IMR-90 (cell line): Measurements from ENCODE around the gene ATP13A2. TPM values are rescaled to one million over a fixed set of nuclear protein-coding genes. Genes with fewer than 3 reads are reported as not detected.
A peak's percentile ranks its signal among the peaks of the same experiment; 100 is the strongest.

ENCODE experiments used
- ATAC-seq: fragments of 200-7000 bp; cut with Tn5 transposase; 2 replicates; pipeline ENCODE4 v1.9.1; 2020; ENCODE audit warnings: low read depth, mild to moderate bottlenecking, moderate library complexity
- BruUV-seq: library from RNA; stranded (reverse); fragments of 400-500 nt; replicated peaks from 2 replicates; lab custom pipeline; 2021; lab: Mats Ljungman, UMichigan
- CTCF ChIA-PET: fragments of 300-600 bp; formaldehyde crosslinking; extraction: SDS; loops from one replicate; lab custom pipeline; 2021; ENCODE audit warnings: antibody characterized with exemption; lab: Yijun Ruan, JAX
- POLR2A ChIA-PET: fragments of 300-600 bp; sonication (Branson Sonifier 250); formaldehyde crosslinking; loops from one replicate; lab custom pipeline; 2022; ENCODE audit warnings: antibody characterized with exemption; ENCODE audit not compliant: unreplicated experiment; lab: Charles Lee
- DNase-seq: peaks from one replicate; pipeline ENCODE4 v3.0.0; 2013
- H2AFZ ChIP-seq: replicated peaks from 2 replicates; pipeline ENCODE3; 2013; ENCODE audit warnings: low read length, mild to moderate bottlenecking; ENCODE audit not compliant: poor library complexity
- H2AK5ac ChIP-seq: 2 replicates; pipeline ENCODE4 v1.6.1; 2013; ENCODE audit warnings: low read depth, low read length, inconsistent platforms
- H2AK9ac ChIP-seq: replicated peaks from 2 replicates; pipeline ENCODE3; 2013; ENCODE audit warnings: mild to moderate bottlenecking, low read depth, low read length, moderate library complexity; ENCODE audit not compliant: poor library complexity
- H2BK120ac ChIP-seq: 2 replicates; pipeline ENCODE4 v1.6.1; 2013; ENCODE audit warnings: low read depth, low read length, inconsistent platforms
- H2BK15ac ChIP-seq: 3 replicates; pipeline ENCODE4 v1.6.1; 2013; ENCODE audit warnings: low read depth, low read length, inconsistent platforms
- H2BK20ac ChIP-seq: 2 replicates; pipeline ENCODE4 v1.6.1; 2013; ENCODE audit warnings: low read depth, mild to moderate bottlenecking, inconsistent platforms, low read length, moderate library complexity
- H2BK5ac ChIP-seq: 2 replicates; pipeline ENCODE4 v1.6.1; 2013; ENCODE audit warnings: mild to moderate bottlenecking, low read depth, low read length, inconsistent platforms; ENCODE audit not compliant: poor library complexity, severe bottlenecking
- H3K14ac ChIP-seq: replicated peaks from 2 replicates; pipeline ENCODE4 v1.6.1; 2013; ENCODE audit warnings: low read depth, low read length, inconsistent platforms
- H3K18ac ChIP-seq: 2 replicates; pipeline ENCODE4 v1.6.1; 2013; ENCODE audit warnings: low read depth, low read length, control low read depth
- H3K23ac ChIP-seq: 2 replicates; pipeline ENCODE4 v1.6.1; 2013; ENCODE audit warnings: low read depth, low read length, inconsistent platforms
- H3K27ac ChIP-seq: 2 replicates; pipeline ENCODE4 v1.5.1; 2013; ENCODE audit warnings: mild to moderate bottlenecking, control low read depth, low read length; ENCODE audit not compliant: insufficient read depth
- H3K27me3 ChIP-seq: 2 replicates; pipeline ENCODE4 v1.6.1; 2013; ENCODE audit warnings: low read length; ENCODE audit not compliant: control insufficient read depth, insufficient read depth
- H3K36me3 ChIP-seq: 2 replicates; pipeline ENCODE4 v1.6.1; 2013; ENCODE audit warnings: low read length, mixed read lengths; ENCODE audit not compliant: control insufficient read depth, insufficient read depth
- H3K4ac ChIP-seq: 2 replicates; pipeline ENCODE4 v1.6.1; 2013; ENCODE audit warnings: low read depth, low read length, inconsistent platforms
- H3K4me1 ChIP-seq: 2 replicates; pipeline ENCODE4 v1.6.1; 2013; ENCODE audit warnings: low read length, mixed read lengths; ENCODE audit not compliant: control insufficient read depth, insufficient read depth
- H3K4me2 ChIP-seq: 2 replicates; pipeline ENCODE4 v1.6.1; 2013; ENCODE audit warnings: low read depth, mild to moderate bottlenecking, control low read depth, low read length, moderate library complexity
- H3K4me3 ChIP-seq: 2 replicates; pipeline ENCODE4 v1.5.1; 2013; ENCODE audit warnings: low read depth, mild to moderate bottlenecking, control low read depth, low read length, moderate library complexity; ENCODE audit not compliant: insufficient read depth
- H3K56ac ChIP-seq: 2 replicates; pipeline ENCODE4 v1.6.1; 2013; ENCODE audit warnings: low read length, inconsistent platforms; ENCODE audit not compliant: insufficient read depth; ENCODE audit errors: extremely low read depth
- H3K79me1 ChIP-seq, 2 experiments: 2 replicates each; pipeline ENCODE4 v1.6.1; 2013; ENCODE audit warnings: low read length in 2 of 2, inconsistent platforms in 1 of 2, low read depth in 1 of 2
- H3K9ac ChIP-seq: 2 replicates; pipeline ENCODE4 v1.6.1; 2013; ENCODE audit warnings: low read depth, low read length, control low read depth
- H3K9me1 ChIP-seq: 2 replicates; pipeline ENCODE4 v1.6.1; 2013; ENCODE audit warnings: low read length, inconsistent platforms; ENCODE audit not compliant: insufficient read depth
- H3K9me3 ChIP-seq: 2 replicates; pipeline ENCODE4 v1.6.1; 2013; ENCODE audit warnings: low read length; ENCODE audit not compliant: control insufficient read depth, insufficient read depth
- H4K20me1 ChIP-seq: 2 replicates; pipeline ENCODE4 v1.6.1; 2013; ENCODE audit warnings: low read length, inconsistent platforms; ENCODE audit not compliant: insufficient read depth
- H4K5ac ChIP-seq: 2 replicates; pipeline ENCODE4 v1.6.1; 2013; ENCODE audit warnings: mild to moderate bottlenecking, low read depth, low read length, control low read depth
- H4K8ac ChIP-seq, 2 experiments: 2 replicates each; pipeline ENCODE4 v1.6.1; 2013; ENCODE audit warnings: low read depth in 2 of 2, low read length in 2 of 2, control low read depth in 1 of 2, inconsistent platforms in 1 of 2
- H4K91ac ChIP-seq: 2 replicates; pipeline ENCODE4 v1.6.1; 2013; ENCODE audit warnings: low read depth, low read length, inconsistent platforms; ENCODE audit not compliant: insufficient read depth
- BHLHE40 ChIP-seq: fragments of 150-350 bp; IDR thresholded peaks from 2 replicates; pipeline ENCODE4 v1.6.1; 2016; ENCODE audit warnings: mild to moderate bottlenecking, low read depth, low read length
- CEBPB ChIP-seq: IDR thresholded peaks from 2 replicates; pipeline ENCODE4 v1.6.1; 2012; ENCODE audit warnings: low read depth, low read length, improper control_type of control experiment
- ELK1 ChIP-seq: fragments of 150-350 bp; IDR thresholded peaks from 2 replicates; pipeline ENCODE4 v1.6.1; 2016; ENCODE audit warnings: low read depth, mild to moderate bottlenecking, low read length, moderate library complexity, borderline replicate concordance
- MAFK ChIP-seq: IDR thresholded peaks from 2 replicates; pipeline ENCODE4 v1.6.1; 2012; ENCODE audit warnings: low read depth, low read length, improper control_type of control experiment
- NFE2L2 ChIP-seq: fragments of 150-350 bp; IDR thresholded peaks from 2 replicates; pipeline ENCODE4 v1.6.1; 2016; ENCODE audit warnings: low read depth, mild to moderate bottlenecking, low read length
- POLR2A ChIP-seq: IDR thresholded peaks from 2 replicates; pipeline ENCODE4 v1.6.1; 2012; ENCODE audit warnings: mild to moderate bottlenecking, low read depth, low read length
- RAD21 ChIP-seq: IDR thresholded peaks from 2 replicates; pipeline ENCODE4 v1.6.1; 2012; ENCODE audit warnings: low read length, improper control_type of control experiment
- RFX5 ChIP-seq: IDR thresholded peaks from 2 replicates; pipeline ENCODE4 v1.8.0; 2012; ENCODE audit warnings: low read depth, mild to moderate bottlenecking, low read length, moderate library complexity
- SMC3 ChIP-seq: fragments of 150-350 bp; IDR thresholded peaks from 2 replicates; pipeline ENCODE4 v1.6.1; 2016; ENCODE audit warnings: low read depth, mild to moderate bottlenecking, antibody characterized with exemption, low read length, moderate library complexity
- USF2 ChIP-seq: fragments of 150-350 bp; IDR thresholded peaks from 2 replicates; pipeline ENCODE4 v1.6.1; 2017; ENCODE audit warnings: mild to moderate bottlenecking, antibody characterized with exemption, low read length, low read depth
- WGBS, 2 experiments: methylation state at CpG; one replicate each; pipeline versions ENCODE4 v1.1.5 to v1.1.7; 2013; ENCODE audit warnings: missing lambda C conversion rate in 2 of 2; ENCODE audit not compliant: insufficient read length in 1 of 2; ENCODE audit errors: extremely low coverage in 2 of 2; 5-methylcytosine and 5-hydroxymethylcytosine counted together
- dilution Hi-C: fragments of 300-500 bp; cut with HindIII; formaldehyde crosslinking; loops from one replicate; pipeline ENCODE4 v1.14.3; 2018; ENCODE audit warnings: low sequenced_read_pairs; ENCODE audit not compliant: unreplicated experiment
- in situ Hi-C: fragments of 300-500 bp; cut with MboI; formaldehyde crosslinking; loops from 3 replicates; pipeline ENCODE4 v1.14.3; 2019; ENCODE audit warnings: low sequenced_read_pairs, inconsistent platforms, mixed read lengths
- intact Hi-C: fragments of 100-400 bp; cut with micrococcal nuclease; formaldehyde crosslinking; loops from 2 replicates; pipeline ENCODE4 v1.10.0; 2022
- polyA plus RNA-seq, 3 experiments: library from polyadenylated mRNA; depleted of rRNA; stranded (reverse); fragments of >200 nt; gene quantifications; 2 replicates each; pipeline ENCODE4 v1.2.3, GENCODE V29; 2012; ENCODE audit warnings: low replicate concordance in 1 of 3
- total RNA-seq: library from RNA; depleted of rRNA; stranded (reverse); fragments of >200 nt; gene quantifications from 2 replicates; pipeline ENCODE4 v1.2.3, GENCODE V29; 2012

The ATP13A2 gene
- total and polyA plus RNA-seq, 2 of the 4 experiments (the other 2 are of a cell fraction): 5.7 to 18.9 TPM

GRCh38 chr1:17012775-17013490 is 1.2 kb upstream of the ATP13A2 start:
- no peak overlapping the region for H3K23ac ChIP-seq
- H4K5ac ChIP-seq: no peak overlapping the region
- H2AFZ ChIP-seq: peak overlapping the region; percentile 58
- intact Hi-C loops (loop anchor here (2.0 kb wide), 1 partner anchor 62 kb away; no protein-coding TSS in a partner anchor), dilution Hi-C loops (no loop called here), in situ Hi-C loops (no loop called here)
- H3K9ac ChIP-seq: no peak overlapping the region
- H2BK15ac ChIP-seq: no peak overlapping the region
- H3K79me1 ChIP-seq: peaks cover 7 to 14% of the 10 kb centered on the region in 2 experiments; a peak in 3 of 4 replicates
- no peak for TF ChIP-seq SMC3
- no peak for TF ChIP-seq NFE2L2
- no peak for TF ChIP-seq RAD21
- no peak for TF ChIP-seq BHLHE40
- no peak for TF ChIP-seq RFX5
- no peak for TF ChIP-seq MAFK
- TF ChIP-seq USF2: no peak
- TF ChIP-seq ELK1: no peak
- TF ChIP-seq CEBPB: no peak
- no peak for TF ChIP-seq POLR2A
- H3K27me3 ChIP-seq: no peaks in the 10 kb centered on the region
- no peak overlapping the region for H2BK120ac ChIP-seq
- H3K14ac ChIP-seq: no peak overlapping the region
- H2AK9ac ChIP-seq: peak overlapping the region; percentile 44
- H3K4me2 ChIP-seq: no peak overlapping the region
- no peak overlapping the region for H4K91ac ChIP-seq
- H3K4me3 ChIP-seq: no peak overlapping the region
- no peak overlapping the region for H3K56ac ChIP-seq
- ChIA-PET CTCF (interaction anchor here (1.3 kb wide), 1 partner anchor 10 kb away, joined by 3 read pairs; no protein-coding TSS in a partner anchor), POLR2A (no interaction called here)
- no TSS peak for BruUV-seq
- H2BK5ac ChIP-seq: no peak overlapping the region
- no peak overlapping the region for H2BK20ac ChIP-seq
- no peak overlapping the region for H4K8ac ChIP-seq
- no peak overlapping the region for H2AK5ac ChIP-seq
- H3K18ac ChIP-seq: no peak overlapping the region
- H3K4ac ChIP-seq: no peak overlapping the region
- no peak overlapping the region for H3K27ac ChIP-seq
- H3K36me3 ChIP-seq: peaks cover 2% of the 10 kb centered on the region; the same call in 1 of the 2 replicates
- WGBS, 2 experiments: 57% methylated on average over 5 of the region's 9 CpGs; no CpG with 5 or more reads in 1 of the 2 experiments
- DNase-seq (no peak), ATAC-seq (no peak)
- H3K4me1 ChIP-seq: peaks cover 10% of the 10 kb centered on the region
- H4K20me1 ChIP-seq: peaks cover 13% of the 10 kb centered on the region; the same call in 1 of the 2 replicates
- H3K9me3 ChIP-seq: no peaks in the 10 kb centered on the region
- peaks cover 3% of the 10 kb centered on the region; the same call in 1 of the 2 replicates for H3K9me1 ChIP-seq
